HL-60 (cell line): ENCODE data around the gene PDE2A.

Source experiments
- DNase-seq, 2 experiments: peaks; one replicate each; pipeline ENCODE4 v3.0.0-alpha.2; 2010 to 2020; ENCODE audit warnings: low read depth in 1 of 2, low spot score in 1 of 2
- H3K27ac ChIP-seq: fragments of 250-450 bp; sonication (Bioruptor Pico); replicated peaks from 2 replicates; pipeline ENCODE4 v1.5.1; 2020; ENCODE audit warnings: mild to moderate bottlenecking, moderate library complexity
- H3K27me3 ChIP-seq: fragments of 250-450 bp; sonication (Bioruptor Pico); 2 replicates; pipeline ENCODE4 v1.5.1; 2021; ENCODE audit warnings: mild to moderate bottlenecking, moderate library complexity; ENCODE audit not compliant: insufficient read depth, poor library complexity, severe bottlenecking
- H3K4me3 ChIP-seq: replicated peaks from 2 replicates; pipeline ENCODE4 v1.5.1; 2011; ENCODE audit warnings: mild to moderate bottlenecking, control low read depth, low read length; ENCODE audit not compliant: insufficient read depth
- CTCF ChIP-seq: IDR thresholded peaks from one replicate; pipeline ENCODE4 v1.5.1; 2011; ENCODE audit warnings: low read length, control low read depth, inconsistent platforms; ENCODE audit not compliant: insufficient read depth
- GABPA ChIP-seq: IDR thresholded peaks from 2 replicates; pipeline ENCODE4 v1.6.1; 2012; ENCODE audit warnings: low read depth
- POLR2AphosphoS5 ChIP-seq: IDR thresholded peaks from 2 replicates; pipeline ENCODE4 v1.6.1; 2012; ENCODE audit warnings: low read depth
- REST ChIP-seq: IDR thresholded peaks from 2 replicates; pipeline ENCODE4 v1.6.1; 2012; ENCODE audit warnings: low read depth; ENCODE audit not compliant: insufficient replicate concordance
- SPI1 ChIP-seq: IDR thresholded peaks from 2 replicates; pipeline ENCODE4 v1.6.1; 2012; ENCODE audit warnings: low read depth, mild to moderate bottlenecking, borderline replicate concordance

The PDE2A gene

GRCh38 chr11:72641522-72642042 lies 32.6 kb downstream of the PDE2A start:
- no peak for TF ChIP-seq REST
- TF ChIP-seq SPI1 = no peak
- TF ChIP-seq POLR2AphosphoS5 = no peak
- no peak for TF ChIP-seq GABPA
- TF ChIP-seq CTCF = no peak
- Histone ChIP-seq H3K27me3 (peaks cover 26% of the 10 kb centered on the region), H3K27ac (no peak overlapping the region), H3K4me3 (no peak overlapping the region)
- no peak for DNase-seq

- no peak for TF ChIP-seq GABPA
These were observed 34.5 kb downstream of the PDE2A start for GRCh38 chr11:72639502-72640375.

GRCh38 chr11:72637926-72638325 lies 36.3 kb downstream of the PDE2A start:
- no peak overlapping the region for H3K4me3 ChIP-seq
- DNase-seq = no peak
- H3K27me3 ChIP-seq = peaks cover 33% of the 10 kb centered on the region
- TF ChIP-seq REST = no peak
- TF ChIP-seq CTCF = no peak
- TF ChIP-seq SPI1 = no peak
- TF ChIP-seq GABPA = no peak
- TF ChIP-seq POLR2AphosphoS5 = no peak
- no peak overlapping the region for H3K27ac ChIP-seq

More at GRCh38 chr11:72639502-72640375, 34.5 kb downstream of the PDE2A start:
- no peak for DNase-seq
- no peak overlapping the region for H3K27ac ChIP-seq
- H3K4me3 ChIP-seq = no peak overlapping the region
- peaks cover 30% of the 10 kb centered on the region for H3K27me3 ChIP-seq

GRCh38 chr11:72637198-72637597 lies 37.0 kb downstream of the PDE2A start:
- Histone ChIP-seq H3K27ac (no peak overlapping the region), H3K4me3 (no peak overlapping the region), H3K27me3 (peaks cover 28% of the 10 kb centered on the region)
- no peak for DNase-seq
- no peak for TF ChIP-seq SPI1
- no peak for TF ChIP-seq GABPA
- no peak for TF ChIP-seq POLR2AphosphoS5
- no peak for TF ChIP-seq REST
- no peak for TF ChIP-seq CTCF
